GOT3 (cell line): ENCODE results near the gene PIP4K2A.

Source experiments
- DNase-seq: peaks from one replicate; lab custom pipeline; 2025; ENCODE audit warnings: mixed read lengths; lab: John Stamatoyannopoulos, UW

Gene PIP4K2A

GRCh38 chr10:22666287-22667092 is 47.9 kb downstream of the PIP4K2A start:
- DNase-seq: no peak

GRCh38 chr10:22665329-22665728 is 49.0 kb downstream of the PIP4K2A start:
- no peak for DNase-seq

- no peak for DNase-seq
Measured at GRCh38 chr10:22662733-22663330, 51.5 kb downstream of the PIP4K2A start.

GRCh38 chr10:22659866-22660265 is 54.5 kb downstream of the PIP4K2A start:
- DNase-seq: no peak

GRCh38 chr10:22658745-22659410 is 55.5 kb downstream of the PIP4K2A start:
- DNase-seq: no peak

- no peak for DNase-seq
Measured at GRCh38 chr10:22657566-22658225, 56.7 kb downstream of the PIP4K2A start.

- no peak for DNase-seq
Measured at GRCh38 chr10:22657024-22657423, 57.4 kb downstream of the PIP4K2A start.

GRCh38 chr10:22656036-22656435 is 58.3 kb downstream of the PIP4K2A start:
- no peak for DNase-seq

GRCh38 chr10:22655312-22655981 is 58.9 kb downstream of the PIP4K2A start:
- DNase-seq: no peak

GRCh38 chr10:22652988-22653481 is 61.3 kb downstream of the PIP4K2A start:
- DNase-seq: no peak

- DNase-seq: no peak
Measured at GRCh38 chr10:22651276-22651980, 63.0 kb downstream of the PIP4K2A start.

- DNase-seq: no peak
Measured at GRCh38 chr10:22649994-22650393, 64.4 kb downstream of the PIP4K2A start.

- no peak for DNase-seq
Measured at GRCh38 chr10:22649390-22649841, 65.0 kb downstream of the PIP4K2A start.

GRCh38 chr10:22648547-22648961 is 65.8 kb downstream of the PIP4K2A start:
- no peak for DNase-seq

- DNase-seq: no peak
Measured at GRCh38 chr10:22647244-22647643, 67.1 kb downstream of the PIP4K2A start.

- no peak for DNase-seq
Measured at GRCh38 chr10:22646388-22646853, 68.0 kb downstream of the PIP4K2A start.

- DNase-seq: no peak
Measured at GRCh38 chr10:22644222-22644621, 70.2 kb downstream of the PIP4K2A start.

GRCh38 chr10:22643775-22644174 is 70.6 kb downstream of the PIP4K2A start:
- DNase-seq: no peak

- DNase-seq: no peak
Measured at GRCh38 chr10:22643116-22643515, 71.3 kb downstream of the PIP4K2A start.

GRCh38 chr10:22641743-22642142 is 72.6 kb downstream of the PIP4K2A start:
- DNase-seq: no peak

- DNase-seq: no peak
Measured at GRCh38 chr10:22640359-22640758, 74.0 kb downstream of the PIP4K2A start.
